ENCODE results near the gene VWA3B.

Gene VWA3B

DNA sequence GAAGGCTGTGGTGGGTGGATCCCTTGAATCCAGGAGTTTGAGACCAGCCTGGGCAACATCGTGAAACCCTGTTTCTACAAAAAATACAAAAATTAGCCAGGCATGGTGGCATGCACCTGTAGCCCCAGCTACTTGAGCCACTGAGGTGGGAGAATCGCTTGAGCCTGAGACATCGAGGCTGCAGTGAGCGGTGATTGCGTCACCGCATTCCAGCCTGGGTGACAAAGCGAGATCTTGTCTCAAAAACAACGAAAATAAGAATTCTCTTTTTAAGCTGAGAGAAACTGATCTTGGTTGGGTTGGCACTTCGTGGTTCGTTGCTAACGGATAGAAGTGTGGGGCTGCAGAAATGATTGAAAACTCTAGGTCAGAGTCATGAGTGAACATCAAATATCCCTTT is 150.0 kb downstream of the VWA3B start:
- no peaks in the 10 kb centered on the region for H3K79me2 ChIP-seq (ENCODE audit: low read length)
- no peak overlapping the region for H3K9ac ChIP-seq (ENCODE audit: low read length)
- H3K9me2 ChIP-seq (replicated peaks; ENCODE audit: insufficient read depth, low read length): no peaks in the 10 kb centered on the region
- no peaks in the 10 kb centered on the region for H3K27me3 ChIP-seq (replicated peaks; ENCODE audit: insufficient read depth, low read length)
- no peak overlapping the region for H2AFZ ChIP-seq (ENCODE audit: low read length)
- H3K4me3 ChIP-seq (ENCODE audit: low read length): no peak overlapping the region
- no peak overlapping the region for H3K27ac ChIP-seq (ENCODE audit: low read length)
- H3K9me3 ChIP-seq (replicated peaks; ENCODE audit: insufficient read depth, low read length): no peaks in the 10 kb centered on the region
- H3K4me1 ChIP-seq (ENCODE audit: low read length): no peaks in the 10 kb centered on the region
- no peak overlapping the region for H3K4me2 ChIP-seq (ENCODE audit: low read depth, low read length)
- no peaks in the 10 kb centered on the region for H3F3A ChIP-seq (ENCODE audit: insufficient read depth, low read length)
- H3K36me3 ChIP-seq (replicated peaks; ENCODE audit: insufficient read depth, low read length): no peaks in the 10 kb centered on the region
- H4K20me1 ChIP-seq (ENCODE audit: insufficient read depth, low read length): no peaks in the 10 kb centered on the region
- DNase-seq: no peak
- TF ChIP-seq EZH2phosphoT487 (IDR thresholded peaks at IDR 0.05; ENCODE audit: low read length): no peak
- TF ChIP-seq CTCF (IDR thresholded peaks at IDR 0.05; ENCODE audit: low read length): no peak
- no peak for TF ChIP-seq EZH2 (optimal IDR thresholded peaks at IDR 0.05; ENCODE audit: low read depth, low read length)

DNA sequence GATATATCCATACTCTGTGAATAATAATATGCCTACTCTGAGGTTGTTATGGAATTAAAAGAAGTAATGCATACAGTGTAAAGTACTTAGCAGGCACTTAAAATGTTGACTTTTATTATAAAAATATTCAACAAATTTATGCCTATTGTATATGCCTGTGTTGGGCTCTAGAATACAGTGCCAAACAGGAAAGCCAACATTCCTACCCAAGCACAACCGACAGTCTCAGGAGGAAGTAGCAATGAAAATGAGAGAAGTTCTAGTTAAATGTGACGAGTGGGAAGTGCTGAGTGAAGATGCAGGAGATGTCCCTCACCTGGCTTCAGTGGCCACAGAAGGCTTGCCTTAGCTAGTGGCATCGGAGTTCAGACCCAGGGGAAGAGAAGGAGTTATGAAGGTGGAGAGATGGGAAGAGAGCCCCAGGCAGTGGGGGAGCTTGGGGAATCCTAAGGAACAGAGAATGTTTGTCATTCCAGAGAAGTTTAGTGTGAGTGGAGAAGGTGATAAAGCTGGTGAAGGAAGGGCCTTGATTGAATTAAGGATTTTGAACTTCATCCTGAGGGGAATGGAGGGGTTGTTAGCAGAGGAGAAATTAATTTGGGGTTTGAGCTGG is 153.9 kb downstream of the VWA3B start:
- DNase-seq: no peak
- H3K36me3 ChIP-seq (replicated peaks; ENCODE audit: insufficient read depth, low read length): no peaks in the 10 kb centered on the region
- H3F3A ChIP-seq (ENCODE audit: insufficient read depth, low read length): no peaks in the 10 kb centered on the region
- no peak overlapping the region for H3K9ac ChIP-seq (ENCODE audit: low read length)
- 0 out of 2 replicates have a peak, but pooled peaks cover 4% of the 10 kb centered on the region for H3K4me1 ChIP-seq (ENCODE audit: low read length)
- H2AFZ ChIP-seq (ENCODE audit: low read length): no peak overlapping the region
- H3K4me2 ChIP-seq (ENCODE audit: low read depth, low read length): no peak overlapping the region
- H3K27ac ChIP-seq (ENCODE audit: low read length): no peak overlapping the region
- H3K4me3 ChIP-seq (ENCODE audit: low read length): no peak overlapping the region
- no peaks in the 10 kb centered on the region for H3K9me3 ChIP-seq (replicated peaks; ENCODE audit: insufficient read depth, low read length)
- no peaks in the 10 kb centered on the region for H3K27me3 ChIP-seq (replicated peaks; ENCODE audit: insufficient read depth, low read length)
- H3K9me2 ChIP-seq (replicated peaks; ENCODE audit: insufficient read depth, low read length): no peaks in the 10 kb centered on the region
- no peaks in the 10 kb centered on the region for H4K20me1 ChIP-seq (ENCODE audit: insufficient read depth, low read length)
- no peak for TF ChIP-seq CTCF (IDR thresholded peaks at IDR 0.05; ENCODE audit: low read length)
- TF ChIP-seq EZH2 (optimal IDR thresholded peaks at IDR 0.05; ENCODE audit: low read depth, low read length): no peak
- TF ChIP-seq EZH2phosphoT487 (IDR thresholded peaks at IDR 0.05; ENCODE audit: low read length): no peak
- H3K79me2 ChIP-seq (ENCODE audit: low read length): no peaks in the 10 kb centered on the region

DNA sequence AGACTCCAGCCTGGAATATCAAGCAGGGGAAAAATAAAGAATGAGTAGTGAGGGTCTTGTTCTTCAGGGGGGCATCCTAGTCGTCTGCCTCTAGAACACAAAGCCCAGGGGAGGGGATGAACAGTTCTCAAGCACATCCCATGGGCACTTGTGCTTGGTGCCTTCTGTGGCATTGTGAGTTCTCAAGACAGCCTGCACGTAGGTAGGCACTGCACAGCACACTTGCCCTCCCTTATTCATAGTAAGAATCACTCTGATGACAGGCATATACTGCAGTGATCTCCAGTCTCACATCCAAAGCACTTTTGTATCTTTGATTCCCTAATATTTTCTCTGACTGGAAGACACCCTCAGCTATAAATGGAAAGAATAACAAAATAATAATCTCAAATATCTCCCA is 154.6 kb downstream of the VWA3B start:
- H3K4me1 ChIP-seq (ENCODE audit: low read length): 0 out of 2 replicates have a peak, but pooled peaks cover 4% of the 10 kb centered on the region
- H3K79me2 ChIP-seq (ENCODE audit: low read length): no peaks in the 10 kb centered on the region
- no peak overlapping the region for H3K27ac ChIP-seq (ENCODE audit: low read length)
- no peaks in the 10 kb centered on the region for H4K20me1 ChIP-seq (ENCODE audit: insufficient read depth, low read length)
- no peak overlapping the region for H3K9ac ChIP-seq (ENCODE audit: low read length)
- H3K4me2 ChIP-seq (ENCODE audit: low read depth, low read length): no peak overlapping the region
- no peak overlapping the region for H2AFZ ChIP-seq (ENCODE audit: low read length)
- H3K27me3 ChIP-seq (replicated peaks; ENCODE audit: insufficient read depth, low read length): no peaks in the 10 kb centered on the region
- TF ChIP-seq EZH2 (optimal IDR thresholded peaks at IDR 0.05; ENCODE audit: low read depth, low read length): no peak
- H3K9me2 ChIP-seq (replicated peaks; ENCODE audit: insufficient read depth, low read length): no peaks in the 10 kb centered on the region
- no peaks in the 10 kb centered on the region for H3K9me3 ChIP-seq (replicated peaks; ENCODE audit: insufficient read depth, low read length)
- no peak overlapping the region for H3K4me3 ChIP-seq (ENCODE audit: low read length)
- no peaks in the 10 kb centered on the region for H3K36me3 ChIP-seq (replicated peaks; ENCODE audit: insufficient read depth, low read length)
- no peaks in the 10 kb centered on the region for H3F3A ChIP-seq (ENCODE audit: insufficient read depth, low read length)
- no peak for DNase-seq

- no peak overlapping the region for H3K27ac ChIP-seq (ENCODE audit: low read length)
- H3K36me3 ChIP-seq (replicated peaks; ENCODE audit: insufficient read depth, low read length): no peaks in the 10 kb centered on the region
- H3K4me1 ChIP-seq (ENCODE audit: low read length): 0 out of 2 replicates have a peak, but pooled peaks cover 4% of the 10 kb centered on the region
- no peaks in the 10 kb centered on the region for H3K9me2 ChIP-seq (replicated peaks; ENCODE audit: insufficient read depth, low read length)
- no peaks in the 10 kb centered on the region for H4K20me1 ChIP-seq (ENCODE audit: insufficient read depth, low read length)
- no peak overlapping the region for H3K4me3 ChIP-seq (ENCODE audit: low read length)
- H3K9me3 ChIP-seq (replicated peaks; ENCODE audit: insufficient read depth, low read length): no peaks in the 10 kb centered on the region
- H3K79me2 ChIP-seq (ENCODE audit: low read length): no peaks in the 10 kb centered on the region
- H3K9ac ChIP-seq (ENCODE audit: low read length): no peak overlapping the region
- H2AFZ ChIP-seq (ENCODE audit: low read length): no peak overlapping the region
- H3K4me2 ChIP-seq (ENCODE audit: low read depth, low read length): no peak overlapping the region
- TF ChIP-seq CTCF (IDR thresholded peaks at IDR 0.05; ENCODE audit: low read length) (no peak), EZH2 (optimal IDR thresholded peaks at IDR 0.05; ENCODE audit: low read depth, low read length) (no peak), EZH2phosphoT487 (IDR thresholded peaks at IDR 0.05; ENCODE audit: low read length) (no peak)
- DNase-seq: no peak
- no peaks in the 10 kb centered on the region for H3K27me3 ChIP-seq (replicated peaks; ENCODE audit: insufficient read depth, low read length)
- H3F3A ChIP-seq (ENCODE audit: insufficient read depth, low read length): no peaks in the 10 kb centered on the region
These were observed 155.0 kb downstream of the VWA3B start for GRCh38 chr2:98242003-98242402.

All from MM.1S (cell line).